Femur (tissue), 1 donor: Measurements from ENCODE around the gene SH3D19.

Experiments used
- DNase-seq: peaks from one replicate; pipeline ENCODE4 v3.0.0-alpha.2; 2017

The SH3D19 gene

DNA sequence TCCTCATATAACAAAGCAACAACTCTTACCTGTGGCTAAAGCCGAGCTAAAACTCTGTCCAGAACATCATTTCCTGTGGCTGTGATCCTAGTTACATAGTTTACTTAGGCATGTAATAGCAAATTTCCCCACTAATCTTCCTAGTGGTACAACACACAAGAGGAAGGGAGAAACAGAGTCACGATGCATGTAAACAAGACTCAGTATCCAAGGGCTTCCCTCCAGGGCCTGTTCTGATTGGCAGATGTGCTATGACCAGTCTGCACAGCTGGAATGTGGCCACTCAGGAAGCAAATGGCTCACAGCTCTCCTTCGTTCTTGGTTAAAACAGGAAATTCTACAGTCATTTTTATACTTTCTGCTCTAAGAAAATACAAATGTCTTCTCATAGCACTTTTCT is 97.7 kb downstream of the SH3D19 start:
- DNase-seq = peak; percentile 90

DNA sequence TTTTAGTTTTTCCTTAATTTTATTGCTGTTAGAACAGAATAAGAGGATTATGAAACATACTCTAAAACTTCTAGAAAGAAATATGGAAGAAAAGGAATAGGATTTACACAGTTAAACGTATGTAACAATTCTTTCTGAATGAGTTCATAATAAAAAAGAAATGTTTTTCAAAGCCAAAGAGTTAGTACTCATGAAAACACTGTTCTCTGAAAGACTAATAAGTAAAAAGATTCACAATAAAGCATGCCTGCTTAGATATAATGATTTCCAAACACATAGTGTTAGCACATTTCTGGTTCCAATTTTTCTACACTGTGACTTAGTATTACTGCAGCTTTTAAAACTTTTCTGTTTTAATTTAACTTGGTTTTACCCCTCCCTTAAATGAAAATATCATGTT is 98.2 kb downstream of the SH3D19 start:
- DNase-seq = no peak

DNA sequence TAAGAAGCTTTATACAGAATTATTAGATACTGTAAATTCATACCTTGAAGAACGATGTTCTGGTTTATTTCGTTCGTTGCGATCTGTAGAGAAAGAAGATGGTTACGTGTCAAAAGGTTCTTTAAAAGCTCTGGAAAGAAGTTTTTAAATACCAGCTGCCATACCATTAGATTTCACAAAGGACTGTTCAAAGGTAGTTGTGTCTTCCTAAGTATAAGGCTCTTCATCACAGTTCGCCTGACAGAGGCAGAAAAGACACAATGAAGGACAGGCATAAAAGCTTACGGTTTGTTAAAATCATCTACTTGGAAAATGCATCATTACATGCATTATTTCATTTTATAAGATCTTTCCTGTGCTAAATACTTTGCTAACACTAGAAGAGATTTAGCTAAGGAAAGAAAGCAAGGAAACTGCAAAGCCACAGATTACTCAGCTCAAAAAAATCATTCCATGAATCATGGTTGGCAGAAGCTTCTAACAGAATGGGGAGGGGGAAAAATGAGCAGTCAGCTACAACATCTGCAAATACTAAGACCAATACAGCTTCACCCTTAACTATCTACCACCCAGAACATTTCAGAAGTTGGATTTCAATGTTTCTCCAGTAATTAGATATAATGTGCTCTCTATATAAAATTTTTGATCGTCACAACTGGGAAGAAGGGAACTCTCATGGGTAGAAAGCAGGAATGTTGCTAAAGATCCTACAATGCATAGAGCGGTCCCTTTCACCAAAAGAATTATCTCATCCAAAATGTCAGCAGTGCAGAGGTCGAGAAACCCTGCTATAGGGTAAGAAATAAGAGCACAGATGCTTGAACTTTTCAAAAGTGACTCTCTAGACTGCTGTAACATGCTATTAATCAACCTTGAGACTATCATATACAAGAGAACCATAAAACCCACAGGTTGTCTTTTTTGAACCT is 99.1 kb downstream of the SH3D19 start:
- peak; percentile 68 for DNase-seq

- DNase-seq = no peak
Observed at GRCh38 chr4:151223465-151223864, 101.9 kb downstream of the SH3D19 start.

- no peak for DNase-seq
Observed at GRCh38 chr4:151219948-151220347, 105.5 kb downstream of the SH3D19 start.

- DNase-seq = no peak
Observed at GRCh38 chr4:151219091-151219490, 106.3 kb downstream of the SH3D19 start.

GRCh38 chr4:151218343-151218742 is 107.1 kb downstream of the SH3D19 start:
- no peak for DNase-seq

GRCh38 chr4:151217326-151217725 is 108.1 kb downstream of the SH3D19 start:
- no peak for DNase-seq

DNA sequence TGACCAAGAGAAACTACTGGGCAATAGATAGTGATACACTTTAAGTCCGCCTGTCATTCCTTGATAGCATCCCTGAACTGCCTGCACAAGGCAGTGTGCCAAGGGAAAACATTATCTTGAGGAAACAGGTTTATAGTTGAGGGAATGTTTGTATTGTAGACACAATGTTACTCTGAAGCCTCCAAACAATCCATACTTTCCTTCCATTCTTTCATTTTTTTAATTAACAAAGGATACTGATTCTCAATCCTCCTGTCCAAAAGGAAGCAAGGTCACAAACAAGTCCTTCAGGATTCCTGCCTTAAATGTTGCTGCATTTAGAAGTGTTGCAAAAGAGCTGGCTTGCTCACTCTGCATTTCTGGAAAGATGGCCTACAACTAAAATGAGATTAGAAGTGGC is 110.1 kb downstream of the SH3D19 start:
- no peak for DNase-seq

DNA sequence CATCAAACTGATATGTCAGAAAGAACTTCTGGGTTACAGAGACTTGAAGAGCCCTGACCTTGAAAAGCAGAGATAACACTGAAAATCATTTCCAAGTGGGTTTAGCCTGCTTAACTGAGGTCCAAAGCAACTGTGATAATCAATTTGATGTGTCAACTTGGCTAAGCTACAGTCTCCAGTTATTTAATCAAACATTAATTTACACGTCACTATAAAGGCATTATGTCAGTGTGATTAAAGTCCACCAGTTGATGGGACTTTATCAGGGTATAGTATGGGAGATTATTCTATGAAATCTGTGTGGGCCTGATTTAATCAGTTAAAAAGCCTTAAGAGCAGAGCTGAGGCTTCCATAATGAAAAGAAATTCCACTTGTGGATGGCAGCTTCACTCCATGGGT is 117.5 kb downstream of the SH3D19 start:
- DNase-seq = no peak

DNA sequence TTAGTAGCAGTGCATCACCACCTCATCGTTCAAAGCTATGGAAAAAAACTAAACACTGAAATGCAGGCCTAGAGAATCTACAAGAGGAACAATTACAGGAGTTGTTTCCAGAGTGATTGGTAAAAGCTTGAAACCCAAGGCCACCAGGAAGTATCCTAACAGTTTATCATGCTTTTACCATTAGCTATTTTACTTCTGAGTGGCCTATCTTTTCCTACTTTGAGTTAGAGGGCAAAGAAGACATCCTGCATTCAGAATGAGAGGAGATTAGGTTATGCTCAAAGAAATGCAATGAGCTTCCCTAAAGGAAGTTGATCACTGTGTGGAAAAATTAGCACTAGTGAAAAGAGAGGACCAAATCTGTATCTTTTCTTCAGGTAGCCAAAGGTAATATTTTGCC is 118.2 kb downstream of the SH3D19 start:
- no peak for DNase-seq

DNA sequence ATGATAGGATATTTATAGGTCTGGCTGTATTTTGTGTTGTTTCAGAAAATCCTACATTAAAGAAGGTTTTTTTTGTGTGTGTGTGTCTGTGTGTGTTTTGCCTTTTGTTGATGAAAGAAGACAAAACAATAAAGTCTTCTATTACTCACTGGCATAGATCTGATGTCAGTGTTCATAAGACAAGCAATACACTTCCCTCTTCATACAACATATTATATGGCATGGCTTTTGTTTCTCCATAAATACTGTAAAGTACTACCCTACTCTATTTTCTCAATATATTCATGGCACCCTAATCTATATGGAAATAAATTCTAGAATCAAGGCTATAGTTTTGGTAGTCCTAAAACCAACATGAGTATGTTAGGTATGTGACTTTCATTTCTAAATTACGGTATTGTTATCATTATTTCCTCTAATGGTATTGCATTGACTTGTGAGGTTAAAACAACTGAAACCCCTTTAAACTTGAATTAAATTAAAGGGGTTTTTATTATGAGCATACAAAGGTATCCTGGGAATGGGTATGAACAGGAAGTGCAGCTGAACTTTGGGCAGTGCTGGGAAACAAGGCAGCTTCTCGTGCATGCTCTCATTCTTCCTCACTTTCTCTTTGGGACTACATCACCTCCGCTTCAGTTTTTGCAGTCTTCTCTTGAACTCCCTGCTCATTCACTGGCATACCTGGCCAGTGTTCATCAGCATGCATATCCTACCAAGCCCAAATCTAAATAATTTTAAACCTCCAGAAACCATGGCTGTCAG is 119.0 kb downstream of the SH3D19 start:
- no peak for DNase-seq

GRCh38 chr4:151205722-151206121 is 119.7 kb downstream of the SH3D19 start:
- DNase-seq = no peak

DNA sequence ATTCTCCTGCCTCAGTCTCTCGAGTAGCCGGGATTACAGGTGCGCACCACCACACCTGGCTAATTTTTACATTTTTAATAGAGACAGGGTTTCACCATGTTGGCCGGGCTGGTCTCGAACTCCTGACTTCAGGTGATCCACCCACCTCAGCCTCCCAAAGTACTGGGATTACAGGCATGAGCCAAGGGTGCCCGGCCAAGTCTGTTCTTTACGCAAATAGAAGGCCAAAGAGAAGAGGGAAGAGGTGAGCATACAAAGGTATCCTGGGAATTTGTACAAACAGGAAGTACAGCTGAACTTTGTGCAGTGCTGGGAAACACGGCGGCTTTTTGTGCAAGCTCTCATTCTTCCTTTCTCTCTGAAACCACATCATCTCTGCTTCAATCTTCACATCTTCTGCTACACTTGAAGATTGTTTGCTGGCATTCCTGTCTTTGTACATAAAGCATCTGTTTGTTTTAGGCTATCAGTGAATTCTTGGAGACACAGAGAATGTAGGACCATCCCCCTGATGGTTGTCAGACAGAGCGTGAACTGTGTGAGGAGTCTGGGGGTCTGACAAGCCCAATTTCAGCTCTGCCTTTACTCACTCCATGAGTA is 120.4 kb downstream of the SH3D19 start:
- no peak for DNase-seq

DNA sequence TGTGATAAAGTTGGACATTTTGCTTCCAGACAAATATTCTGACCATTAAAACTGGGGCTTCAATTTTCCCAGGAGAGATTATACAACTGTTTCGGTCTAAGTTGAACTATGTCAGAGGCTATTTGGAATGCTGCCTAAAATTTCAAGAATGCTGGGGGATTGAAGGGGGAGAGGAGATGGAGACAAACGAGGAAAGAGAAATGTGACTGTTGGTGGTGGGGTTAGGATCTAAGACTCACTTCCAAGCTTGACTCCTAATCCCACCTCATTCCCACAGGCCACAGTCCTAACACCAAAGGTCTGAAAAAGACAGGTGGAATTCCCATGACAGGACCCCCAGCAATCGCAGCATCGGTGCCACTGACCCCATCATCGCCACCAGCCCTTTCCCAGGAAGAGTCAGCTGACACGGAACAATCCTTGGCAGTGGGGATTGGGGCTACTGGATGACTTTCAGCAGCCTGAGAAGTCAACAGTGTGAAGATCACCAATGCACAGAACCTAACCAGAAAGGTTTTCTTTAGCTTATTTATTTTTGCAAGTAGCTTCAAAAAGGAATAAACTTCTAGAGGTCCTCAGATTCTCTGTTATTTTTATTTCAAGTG is 122.5 kb downstream of the SH3D19 start:
- DNase-seq = no peak

DNA sequence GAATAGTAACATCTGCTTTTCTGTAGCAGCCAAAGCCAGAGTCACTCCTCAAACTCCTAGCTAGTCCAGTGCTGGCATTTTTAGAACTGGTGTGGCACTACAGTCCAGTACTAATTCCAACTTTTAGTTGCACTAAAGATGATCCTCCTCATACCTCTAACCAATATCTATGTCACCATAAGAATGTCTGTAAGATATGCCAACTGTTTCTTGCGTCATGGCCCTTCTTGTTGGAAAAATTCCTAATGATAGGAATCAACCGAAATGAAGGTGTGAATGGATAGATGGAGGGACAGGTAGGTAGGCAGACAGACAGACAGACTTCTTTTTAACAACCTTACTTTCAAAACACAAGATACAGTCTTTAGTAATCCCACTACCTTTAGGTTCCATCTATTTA is 123.0 kb downstream of the SH3D19 start:
- DNase-seq = no peak

DNA sequence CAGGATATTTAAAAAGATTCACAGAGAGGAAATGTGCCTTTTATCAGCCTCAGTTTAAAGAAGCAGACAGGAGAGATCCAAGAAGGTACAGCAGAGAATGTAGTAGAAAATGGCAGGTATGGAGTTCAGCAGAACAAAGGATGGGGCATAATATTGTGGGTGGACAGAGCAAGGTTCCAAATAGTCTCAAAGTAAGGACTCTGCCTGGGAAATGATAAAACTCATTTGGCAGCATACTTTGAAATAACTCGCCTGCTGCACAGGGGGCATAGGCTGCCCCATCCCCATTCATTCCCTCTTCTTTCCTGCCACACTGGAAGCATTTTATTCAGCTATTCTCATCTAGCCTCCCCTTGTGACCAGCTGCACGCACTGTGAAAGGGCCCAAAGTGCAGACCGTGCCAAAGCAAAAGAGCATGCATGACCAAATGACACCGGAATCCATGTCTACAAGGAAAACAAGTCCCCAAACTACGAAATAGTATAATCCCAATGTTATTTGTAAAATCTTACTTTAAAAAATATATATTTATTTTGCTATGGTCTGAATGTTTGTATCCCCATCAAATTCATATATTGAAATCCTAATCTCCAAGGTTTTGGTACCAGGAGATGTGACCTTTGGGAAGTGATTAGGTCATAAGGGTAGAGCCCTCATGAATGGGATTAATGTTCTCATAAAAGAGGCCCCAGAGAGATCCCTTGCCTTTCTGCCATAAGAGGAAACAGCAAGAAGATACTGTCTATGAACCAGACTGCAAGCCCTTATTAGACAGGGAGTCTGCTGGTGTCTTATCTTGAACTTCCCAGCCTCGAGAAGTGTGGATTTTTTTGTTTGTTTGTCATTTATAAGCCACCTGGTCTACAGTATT is 125.8 kb downstream of the SH3D19 start:
- peak; percentile 26 for DNase-seq

DNA sequence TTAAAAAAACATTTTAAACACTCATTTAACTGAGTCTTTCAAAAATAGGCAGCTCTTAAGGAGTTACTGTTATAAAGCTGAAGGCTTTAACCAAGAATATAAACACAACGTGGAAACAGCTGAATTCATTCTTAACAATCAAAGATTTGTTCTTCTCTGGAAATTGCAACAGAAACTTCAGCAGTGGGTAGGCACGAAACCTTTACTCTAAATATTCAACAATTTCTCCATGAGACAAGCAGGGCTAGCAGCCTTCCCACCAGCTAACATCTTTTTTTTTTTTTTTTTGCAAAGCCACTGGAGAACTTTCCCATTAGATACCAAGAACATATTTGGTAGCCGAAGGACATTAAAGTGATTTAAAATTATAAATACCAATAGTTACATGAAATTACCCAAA is 126.7 kb downstream of the SH3D19 start:
- DNase-seq = no peak

GRCh38 chr4:151197247-151197646 is 128.2 kb downstream of the SH3D19 start:
- DNase-seq = no peak

- DNase-seq = no peak
Observed at GRCh38 chr4:151195801-151196200, 129.6 kb downstream of the SH3D19 start.

DNA sequence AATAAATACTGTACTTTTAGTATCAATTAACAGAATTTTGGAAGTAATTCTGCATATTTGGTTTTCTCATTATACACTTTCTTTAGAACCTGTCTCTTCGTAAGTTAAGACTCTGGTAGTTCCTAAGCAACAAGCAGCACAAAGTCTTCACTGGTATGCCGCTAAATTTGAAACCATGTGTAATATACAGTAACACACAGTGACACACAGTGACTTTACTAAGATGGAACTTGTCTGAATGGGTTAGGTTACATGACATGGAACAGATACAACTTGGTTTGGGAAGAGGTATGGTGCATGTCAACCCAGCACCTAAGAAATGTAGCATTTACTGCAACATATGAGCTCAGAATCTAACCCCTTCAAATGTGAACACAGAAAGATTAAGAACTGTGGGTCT is 132.0 kb downstream of the SH3D19 start:
- no peak for DNase-seq

DNA sequence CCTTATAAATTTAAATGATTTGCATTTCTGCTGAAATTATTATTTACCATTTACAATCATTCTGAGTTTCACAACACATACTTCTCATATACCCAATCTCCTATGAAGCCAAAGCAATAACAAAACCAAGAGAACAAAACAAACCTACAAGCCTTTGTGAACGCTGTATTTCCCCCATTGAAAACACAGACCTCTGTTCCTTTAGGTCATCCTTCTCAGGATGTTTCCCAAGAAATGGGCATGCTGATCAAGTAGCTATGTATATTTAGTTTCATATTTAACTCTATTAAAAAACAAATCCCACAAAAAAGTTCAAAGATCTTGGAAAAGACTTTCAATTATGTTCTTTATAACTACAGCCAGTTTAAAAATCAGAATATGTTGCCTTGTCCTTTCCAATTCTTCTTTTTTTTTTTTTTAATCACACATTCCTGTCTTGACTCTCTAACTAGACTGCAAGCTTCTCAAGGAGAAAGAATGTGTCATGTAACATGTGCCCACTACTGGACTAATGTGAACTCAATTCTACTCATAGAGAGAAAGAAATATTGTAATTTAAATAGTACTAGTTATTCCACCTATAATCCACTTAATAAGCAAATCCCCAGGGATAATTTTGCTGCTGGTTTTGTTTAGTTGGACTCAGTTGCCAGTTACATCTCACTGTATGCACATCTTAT is 132.7 kb downstream of the SH3D19 start:
- DNase-seq = no peak
